ENCODE measurements around the gene C2orf42.
"Not testable (repeated sequence)": the region's sequence is repeated elsewhere in the genome, so short reads cannot be mapped to it uniquely, and the experiment has no call there.

C2orf42 gene

GRCh38 chr2:70102323-70102905, 88.4 kb downstream of the C2orf42 start:
- FAIRE-seq = not testable (repeated sequence)

- not testable (repeated sequence) for FAIRE-seq
These were observed 89.1 kb downstream of the C2orf42 start for GRCh38 chr2:70101686-70102085.

GRCh38 chr2:70101174-70101573, 89.6 kb downstream of the C2orf42 start:
- FAIRE-seq = no peak

Data from G401.6 (cell line).